ENCODE data around the gene YRDC. TPM values are rescaled to one million over a fixed set of nuclear protein-coding genes. Genes with fewer than 3 reads are reported as not detected.

YRDC gene
- total and polyA plus RNA-seq, 4 donors: 4.4 to 9.8 (median 9.4) TPM

DNA sequence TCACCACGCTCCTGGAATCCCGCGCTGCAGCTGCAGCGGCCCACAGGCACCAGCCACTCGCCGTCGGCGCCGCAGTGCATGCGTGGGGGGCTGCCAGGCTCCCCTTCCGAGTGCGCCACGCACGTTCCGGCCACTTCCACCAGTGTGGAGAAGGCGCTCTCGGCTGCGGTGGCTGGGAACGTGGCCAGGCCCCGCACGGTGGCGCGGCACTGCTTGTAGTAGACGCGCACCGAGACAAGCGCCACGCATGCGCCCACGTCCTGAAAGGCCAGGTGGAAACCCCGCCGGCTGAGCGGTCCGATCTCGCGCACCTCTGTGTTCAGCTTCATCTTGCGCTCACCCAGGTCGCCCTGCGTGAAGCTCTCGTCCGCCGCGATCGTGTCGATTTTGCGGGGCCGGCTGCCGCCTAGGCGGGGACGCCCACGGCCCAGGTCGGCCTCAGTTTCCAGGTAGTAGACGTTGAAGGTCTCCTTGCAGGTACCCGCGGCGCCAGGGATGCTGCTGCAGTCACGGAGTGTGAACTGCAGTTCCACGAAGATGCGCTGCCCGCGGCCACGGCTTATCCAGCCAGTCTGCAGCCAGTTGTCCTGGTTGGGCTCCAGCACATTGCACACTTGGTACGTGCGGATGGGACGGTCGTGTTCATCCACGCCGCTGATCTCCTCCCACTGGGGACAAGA lies 46.5 kb downstream of the YRDC start:
- H3K4me3 ChIP-seq (ENCODE audit: low read depth in 1 of 3, low read length in 3 of 3): no peak overlapping the region
- peaks cover 0 to 3% (median 0%) of the 10 kb centered on the region in 4 donors for H3K9me3 ChIP-seq (ENCODE audit: control insufficient read depth in 4 of 4, low read length in 3 of 4)
- H3K27ac ChIP-seq (ENCODE audit: low read depth in 1 of 2, low read length in 2 of 2): no peak overlapping the region
- TF ChIP-seq, protein P1, sequence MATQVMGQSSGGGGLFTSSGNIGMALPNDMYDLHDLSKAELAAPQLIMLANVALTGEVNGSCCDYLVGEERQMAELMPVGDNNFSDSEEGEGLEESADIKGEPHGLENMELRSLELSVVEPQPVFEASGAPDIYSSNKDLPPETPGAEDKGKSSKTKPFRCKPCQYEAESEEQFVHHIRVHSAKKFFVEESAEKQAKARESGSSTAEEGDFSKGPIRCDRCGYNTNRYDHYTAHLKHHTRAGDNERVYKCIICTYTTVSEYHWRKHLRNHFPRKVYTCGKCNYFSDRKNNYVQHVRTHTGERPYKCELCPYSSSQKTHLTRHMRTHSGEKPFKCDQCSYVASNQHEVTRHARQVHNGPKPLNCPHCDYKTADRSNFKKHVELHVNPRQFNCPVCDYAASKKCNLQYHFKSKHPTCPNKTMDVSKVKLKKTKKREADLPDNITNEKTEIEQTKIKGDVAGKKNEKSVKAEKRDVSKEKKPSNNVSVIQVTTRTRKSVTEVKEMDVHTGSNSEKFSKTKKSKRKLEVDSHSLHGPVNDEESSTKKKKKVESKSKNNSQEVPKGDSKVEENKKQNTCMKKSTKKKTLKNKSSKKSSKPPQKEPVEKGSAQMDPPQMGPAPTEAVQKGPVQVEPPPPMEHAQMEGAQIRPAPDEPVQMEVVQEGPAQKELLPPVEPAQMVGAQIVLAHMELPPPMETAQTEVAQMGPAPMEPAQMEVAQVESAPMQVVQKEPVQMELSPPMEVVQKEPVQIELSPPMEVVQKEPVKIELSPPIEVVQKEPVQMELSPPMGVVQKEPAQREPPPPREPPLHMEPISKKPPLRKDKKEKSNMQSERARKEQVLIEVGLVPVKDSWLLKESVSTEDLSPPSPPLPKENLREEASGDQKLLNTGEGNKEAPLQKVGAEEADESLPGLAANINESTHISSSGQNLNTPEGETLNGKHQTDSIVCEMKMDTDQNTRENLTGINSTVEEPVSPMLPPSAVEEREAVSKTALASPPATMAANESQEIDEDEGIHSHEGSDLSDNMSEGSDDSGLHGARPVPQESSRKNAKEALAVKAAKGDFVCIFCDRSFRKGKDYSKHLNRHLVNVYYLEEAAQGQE (IDR thresholded peaks at IDR 0.05): no peak
- no peak for TF ChIP-seq MAX (IDR thresholded peaks at IDR 0.05)
- TF ChIP-seq ZBTB33 (IDR thresholded peaks at IDR 0.05): no peak
- TF ChIP-seq HNF4G (IDR thresholded peaks at IDR 0.05): no peak
- TF ChIP-seq CTCF (IDR thresholded peaks at IDR 0.05; ENCODE audit: low read depth, low read length, missing input control): no peak
- TF ChIP-seq FOXA1 (IDR thresholded peaks at IDR 0.05): no peak
- no peak for TF ChIP-seq JUND (IDR thresholded peaks at IDR 0.05)
- no peak for TF ChIP-seq YY1 (IDR thresholded peaks at IDR 0.05)
- H3K9ac ChIP-seq (ENCODE audit: low read depth in 1 of 2, low read length in 2 of 2): no peak overlapping the region
- peaks cover 0 to 26% (median 6%) of the 10 kb centered on the region in 4 donors for H3K27me3 ChIP-seq (ENCODE audit: control insufficient read depth in 4 of 4, insufficient read depth in 4 of 4, low read length in 3 of 4)
- peaks cover 0 to 3% (median 0%) of the 10 kb centered on the region in 4 donors for H3K4me1 ChIP-seq (ENCODE audit: control insufficient read depth in 4 of 4, insufficient read depth in 4 of 4, low read length in 3 of 4)
- H3K36me3 ChIP-seq (ENCODE audit: control insufficient read depth in 4 of 4, insufficient read depth in 3 of 4, low read depth in 1 of 4, low read length in 3 of 4): no peaks in the 10 kb centered on the region
- WGBS: 52% methylated on average over 68 of the region's 68 CpGs
- DNase-seq (ENCODE audit: low spot score): no peak

DNA sequence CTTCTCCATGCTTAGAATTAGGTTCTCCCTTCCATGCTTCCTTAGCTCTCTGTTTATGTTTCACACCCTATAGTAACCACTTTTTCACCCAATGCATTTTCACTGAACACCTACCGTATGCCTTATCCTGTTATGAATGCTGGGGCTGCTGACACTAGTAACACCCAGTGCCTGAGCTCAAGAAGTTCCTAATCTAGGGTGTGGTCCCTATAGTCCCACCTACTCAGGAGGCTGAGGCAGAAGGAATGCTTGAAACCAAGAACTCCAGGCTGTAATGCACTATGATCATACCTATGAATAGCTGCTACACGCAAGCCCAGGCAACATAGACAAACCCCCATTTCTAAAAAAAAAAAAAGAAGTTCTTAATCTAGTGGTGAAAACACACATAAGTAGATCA lies 48.6 kb downstream of the YRDC start:
- H3K9me3 ChIP-seq (ENCODE audit: control insufficient read depth in 4 of 4, low read length in 3 of 4): peaks cover 0 to 3% (median 0%) of the 10 kb centered on the region in 4 donors
- H3K27me3 ChIP-seq (ENCODE audit: control insufficient read depth in 4 of 4, insufficient read depth in 4 of 4, low read length in 3 of 4): peaks cover 0 to 16% (median 1%) of the 10 kb centered on the region in 4 donors
- no peak for DNase-seq (ENCODE audit: low spot score)
- H3K36me3 ChIP-seq (ENCODE audit: control insufficient read depth in 4 of 4, insufficient read depth in 3 of 4, low read depth in 1 of 4, low read length in 3 of 4): no peaks in the 10 kb centered on the region
- H3K4me1 ChIP-seq (ENCODE audit: control insufficient read depth in 4 of 4, insufficient read depth in 4 of 4, low read length in 3 of 4): no peaks in the 10 kb centered on the region
- 68% methylated on average over 2 of the region's 2 CpGs for WGBS
- H3K9ac ChIP-seq (ENCODE audit: low read depth in 1 of 2, low read length in 2 of 2): no peak overlapping the region
- H3K4me3 ChIP-seq (ENCODE audit: low read depth in 1 of 3, low read length in 3 of 3): no peak overlapping the region
- no peak overlapping the region for H3K27ac ChIP-seq (ENCODE audit: low read depth in 1 of 2, low read length in 2 of 2)
- TF ChIP-seq CTCF (IDR thresholded peaks at IDR 0.05; ENCODE audit: low read depth, low read length, missing input control) (no peak), RXRA (IDR thresholded peaks at IDR 0.05) (no peak), GABPA (IDR thresholded peaks at IDR 0.05 in 1 of 2, conservative IDR thresholded peaks at IDR 0.05 in 1 of 2) (no peak), ZBTB33 (IDR thresholded peaks at IDR 0.05) (no peak), EGR1 (IDR thresholded peaks at IDR 0.05; ENCODE audit: low read depth in 2 of 2) (no peak), YY1 (IDR thresholded peaks at IDR 0.05) (no peak), MAX (IDR thresholded peaks at IDR 0.05) (no peak), FOXA2 (IDR thresholded peaks at IDR 0.05) (no peak), TAF1 (conservative IDR thresholded peaks at IDR 0.05) (no peak), NR2F2 (IDR thresholded peaks at IDR 0.05) (no peak), SP1 (IDR thresholded peaks at IDR 0.05) (no peak), FOXA1 (IDR thresholded peaks at IDR 0.05) (no peak)
- TF ChIP-seq, protein P2, sequence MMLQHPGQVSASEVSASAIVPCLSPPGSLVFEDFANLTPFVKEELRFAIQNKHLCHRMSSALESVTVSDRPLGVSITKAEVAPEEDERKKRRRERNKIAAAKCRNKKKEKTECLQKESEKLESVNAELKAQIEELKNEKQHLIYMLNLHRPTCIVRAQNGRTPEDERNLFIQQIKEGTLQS (IDR thresholded peaks at IDR 0.05): no peak
